22Rv1 (cell line): ENCODE data around the gene P2RX1.
A peak's percentile ranks its signal among the peaks of the same experiment; 100 is the strongest.

ENCODE experiments used
- H3K27ac ChIP-seq: fragments of 450-650 bp; 2 replicates; pipeline ENCODE4 v1.5.1; 2017
- CTCF ChIP-seq: fragments of 450-650 bp; IDR thresholded peaks from 2 replicates; pipeline ENCODE4 v1.5.1; 2017; ENCODE audit warnings: mild to moderate bottlenecking
- ZFX ChIP-seq: fragments of 450-650 bp; IDR thresholded peaks from 2 replicates; pipeline ENCODE4 v1.6.1; 2017; ENCODE audit warnings: antibody characterized with exemption, borderline replicate concordance

P2RX1 gene

GRCh38 chr17:3909257-3909656 lies 7.0 kb downstream of the P2RX1 start:
- TF ChIP-seq ZFX (no peak), CTCF (no peak)
- no peak overlapping the region for H3K27ac ChIP-seq

- TF ChIP-seq ZFX (no peak), CTCF (peak; percentile 18; the same call in 1 of the 2 replicates)
- H3K27ac ChIP-seq: no peak overlapping the region
These were observed 8.6 kb downstream of the P2RX1 start for GRCh38 chr17:3907483-3908216.

GRCh38 chr17:3906881-3907280 lies 9.4 kb downstream of the P2RX1 start:
- no peak overlapping the region for H3K27ac ChIP-seq
- TF ChIP-seq CTCF (no peak), ZFX (no peak)

- H3K27ac ChIP-seq: no peak overlapping the region
- TF ChIP-seq CTCF (no peak), ZFX (no peak)
These were observed 11.2 kb downstream of the P2RX1 start for GRCh38 chr17:3905017-3905520.

- TF ChIP-seq ZFX: no peak
- no peak for TF ChIP-seq CTCF
These were observed 11.8 kb downstream of the P2RX1 start for GRCh38 chr17:3904501-3904900.

GRCh38 chr17:3903881-3904290 lies 12.4 kb downstream of the P2RX1 start:
- no peak overlapping the region for H3K27ac ChIP-seq
- TF ChIP-seq CTCF (no peak), ZFX (no peak)

More at GRCh38 chr17:3904501-3904900, 11.8 kb downstream of the P2RX1 start:
- no peak overlapping the region for H3K27ac ChIP-seq

- TF ChIP-seq CTCF (no peak), ZFX (no peak)
- H3K27ac ChIP-seq: no peak overlapping the region
These were observed 13.0 kb downstream of the P2RX1 start for GRCh38 chr17:3903051-3903825.
